Glutamatergic neuron (in vitro differentiated cells): Measurements from ENCODE around the gene JAKMIP1. TPM values are rescaled to one million over a fixed set of nuclear protein-coding genes. Genes with fewer than 3 reads are reported as not detected.

Experiments
- DNase-seq: peaks from one replicate; pipeline ENCODE4 v3.0.0; 2022
- H3K27ac Mint-ChIP-seq: one replicate; pipeline ENCODE4 v1.8.0; 2020; ENCODE audit warnings: mild to moderate bottlenecking, mixed read lengths, inconsistent platforms; ENCODE audit not compliant: unreplicated experiment
- H3K27me3 Mint-ChIP-seq: one replicate; pipeline ENCODE4 v1.8.0; 2020; ENCODE audit warnings: mild to moderate bottlenecking, moderate library complexity, mixed read lengths, inconsistent platforms; ENCODE audit not compliant: unreplicated experiment
- H3K36me3 Mint-ChIP-seq: one replicate; pipeline ENCODE4 v1.8.0; 2020; ENCODE audit warnings: mild to moderate bottlenecking, mixed read lengths, inconsistent platforms; ENCODE audit not compliant: unreplicated experiment
- H3K4me1 Mint-ChIP-seq: one replicate; pipeline ENCODE4 v1.8.0; 2020; ENCODE audit warnings: mild to moderate bottlenecking, low read depth, mixed read lengths, inconsistent platforms; ENCODE audit not compliant: unreplicated experiment
- H3K4me3 Mint-ChIP-seq: one replicate; pipeline ENCODE4 v1.8.0; 2020; ENCODE audit warnings: mild to moderate bottlenecking, mixed read lengths, inconsistent platforms; ENCODE audit not compliant: unreplicated experiment
- H3K9me3 Mint-ChIP-seq: one replicate; pipeline ENCODE4 v1.8.0; 2020; ENCODE audit warnings: mild to moderate bottlenecking, moderate library complexity, mixed read lengths, inconsistent platforms; ENCODE audit not compliant: unreplicated experiment
- CTCF ChIP-seq: fragments of 200-600 bp; sonication (generic); IDR thresholded peaks from one replicate; pipeline ENCODE4 v1.5.0; 2021; ENCODE audit not compliant: partially characterized antibody, unreplicated experiment
- long read RNA-seq: library from polyadenylated mRNA; unstranded; transcript quantifications from one replicate; pipeline ENCODE4 v2.0.0, GENCODE V29; 2020; ENCODE audit not compliant: unreplicated experiment
- total RNA-seq: library from RNA; stranded (reverse); fragmentation: NEBNext Ultra II Directional; extraction: Animal tissue kit (Norgen Biotek cat#: 25700); gene quantifications from one replicate; pipeline ENCODE4 v1.2.1, GENCODE V29; 2021; ENCODE audit not compliant: unreplicated experiment

The JAKMIP1 gene
- total RNA-seq, result 2.4 TPM
- long read RNA-seq, partial matches to known transcripts, result 0 of 1 reads
- long read RNA-seq, other reads (novel, unspliced or antisense), result 0 of 1 reads

DNA sequence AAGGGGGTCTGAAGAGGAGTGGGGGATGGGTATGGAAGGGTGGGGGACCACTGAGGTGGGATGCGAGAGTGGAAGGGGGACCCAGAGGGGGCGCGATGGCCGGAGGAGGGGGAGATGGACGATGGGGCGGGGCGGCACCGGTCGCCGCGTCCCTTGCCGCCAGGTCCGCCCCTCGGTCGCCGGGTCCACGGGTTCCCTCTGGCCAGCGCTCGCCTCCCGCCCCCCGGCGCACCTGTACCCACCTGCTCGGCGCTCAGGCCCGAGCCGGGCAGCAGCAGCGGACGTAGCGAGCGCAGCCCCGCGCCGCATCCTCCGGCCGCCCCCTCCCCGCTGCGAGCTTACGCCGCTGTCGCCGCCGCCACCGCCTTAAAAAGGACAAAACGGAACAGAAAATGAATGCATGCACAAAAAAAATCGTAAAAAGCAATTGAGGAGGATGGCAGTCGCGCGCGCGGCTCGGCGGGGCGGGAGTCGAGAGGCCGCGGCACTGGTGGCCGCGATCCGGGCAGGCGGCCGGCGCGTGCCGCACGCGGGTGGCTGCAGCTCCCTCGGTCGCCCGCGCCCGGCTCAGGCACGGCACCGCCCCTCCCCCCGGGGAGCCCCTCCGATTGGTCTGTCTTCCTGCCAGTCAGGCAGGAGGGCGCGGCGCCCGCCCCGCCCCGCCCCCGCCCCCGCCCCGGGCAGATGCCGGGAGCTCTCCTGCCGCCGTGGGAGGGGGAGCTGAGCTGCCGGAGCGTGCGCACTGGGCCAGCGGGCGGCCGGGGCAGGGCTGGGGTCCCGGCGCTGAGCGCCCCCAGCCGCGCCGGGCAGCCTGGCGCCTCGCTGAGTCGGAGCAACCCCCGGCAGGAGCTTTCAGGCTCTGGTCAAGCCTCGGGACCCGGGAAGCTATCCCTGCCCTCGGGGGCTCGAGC lies at the start of gene JAKMIP1:
Gene JAKMIP1 (minus strand): TSS at position 539 of the 911 bp plus-strand sequence. CDS start 87,699 bp downstream, outside the sequence.
- Mint-ChIP-seq H3K27ac (no peak within 1 kb of the TSS), H3K4me1 (peaks cover 7% of the 10 kb centered on the region), H3K36me3 (peaks cover 3% of the 10 kb centered on the region), H3K4me3 (peak within 1 kb of the TSS; percentile 80), H3K27me3 (peaks cover 13% of the 10 kb centered on the region), H3K9me3 (peaks cover 14% of the 10 kb centered on the region)
- peak; percentile 97 for DNase-seq
- TF ChIP-seq CTCF, result no peak

DNA sequence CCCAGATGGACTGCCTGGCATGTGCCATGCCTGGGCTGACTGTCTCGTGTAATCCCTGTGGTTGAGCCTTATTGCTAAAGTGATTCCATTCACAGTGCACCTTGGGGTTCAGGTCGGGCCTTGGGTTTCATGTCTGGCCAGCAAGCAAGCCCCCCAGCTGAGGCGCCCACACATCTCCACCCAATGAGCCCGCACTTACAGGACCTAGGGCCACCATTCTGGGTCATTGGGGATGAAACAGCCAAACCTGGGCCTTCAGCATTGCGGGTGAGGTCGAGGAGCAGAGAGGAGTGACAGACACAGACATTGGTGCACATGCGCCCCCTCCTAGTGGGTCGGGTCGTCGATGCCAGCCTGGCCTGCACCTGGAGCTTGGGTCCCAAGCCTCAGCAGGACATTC lies 48.0 kb upstream of the JAKMIP1 start:
- TF ChIP-seq CTCF, result no peak
- H3K4me3 Mint-ChIP-seq, result no peak overlapping the region
- peaks cover 5% of the 10 kb centered on the region for H3K9me3 Mint-ChIP-seq
- peaks cover 1% of the 10 kb centered on the region for H3K4me1 Mint-ChIP-seq
- peaks cover 8% of the 10 kb centered on the region for H3K27me3 Mint-ChIP-seq
- DNase-seq, result no peak
- H3K36me3 Mint-ChIP-seq, result peaks cover 12% of the 10 kb centered on the region
- no peak overlapping the region for H3K27ac Mint-ChIP-seq

DNA sequence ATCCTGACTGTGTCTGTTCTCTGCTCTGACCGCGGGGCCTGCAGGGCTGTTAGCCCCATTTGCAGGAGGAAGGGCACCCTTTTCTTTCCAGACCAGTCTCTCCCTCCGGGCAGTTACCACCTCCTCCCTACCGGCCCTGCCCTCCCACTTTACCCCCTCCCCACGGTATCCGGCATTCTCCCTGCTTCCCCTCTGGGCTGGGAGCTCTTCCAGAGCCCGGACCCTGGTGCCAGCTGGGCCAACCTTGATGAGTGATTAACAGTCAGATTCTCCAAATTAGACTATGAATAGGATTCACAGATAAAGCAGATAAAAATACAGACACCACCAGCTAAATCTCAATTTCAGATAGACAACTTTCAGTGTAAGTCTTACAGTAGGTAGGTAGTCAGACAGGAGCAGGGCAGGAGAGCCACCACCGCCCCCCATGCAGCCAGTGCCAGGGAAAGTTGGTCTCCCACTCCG lies 45.9 kb upstream of the JAKMIP1 start:
- peaks cover 1% of the 10 kb centered on the region for H3K4me1 Mint-ChIP-seq
- H3K9me3 Mint-ChIP-seq, result peaks cover 5% of the 10 kb centered on the region
- H3K27me3 Mint-ChIP-seq, result peaks cover 8% of the 10 kb centered on the region
- no peak for TF ChIP-seq CTCF
- H3K27ac Mint-ChIP-seq, result no peak overlapping the region
- DNase-seq, result no peak
- H3K36me3 Mint-ChIP-seq, result peaks cover 12% of the 10 kb centered on the region
- H3K4me3 Mint-ChIP-seq, result peak overlapping the region; percentile 38

GRCh38 chr4:6245246-6246169 lies 45.2 kb upstream of the JAKMIP1 start:
- Mint-ChIP-seq H3K9me3 (peaks cover 5% of the 10 kb centered on the region), H3K36me3 (peaks cover 12% of the 10 kb centered on the region), H3K4me3 (peak overlapping the region; percentile 83), H3K27me3 (peaks cover 8% of the 10 kb centered on the region), H3K4me1 (peaks cover 1% of the 10 kb centered on the region), H3K27ac (peak overlapping the region; percentile 5)
- no peak for TF ChIP-seq CTCF
- DNase-seq, result peak; percentile 81
